CD4-positive, alpha-beta T cell (primary cell): ENCODE results near the gene CDH13. TPM values are rescaled to one million over a fixed set of nuclear protein-coding genes. Genes with fewer than 3 reads are reported as not detected.

Experiments
- ATAC-seq: fragments of 200-7000 bp; cut with Tn5 transposase; one replicate; pipeline ENCODE4 v1.10.0; 2022; ENCODE audit warnings: mild to moderate bottlenecking; ENCODE audit not compliant: poor library complexity
- CTCF ChIA-PET: fragments of 350-600 bp; sonication (Branson Sonifier 250); formaldehyde crosslinking; loops from one replicate; lab custom pipeline; 2021; ENCODE audit warnings: antibody characterized with exemption, inconsistent platforms; lab: Charles Lee
- POLR2A ChIA-PET: fragments of 350-600 bp; sonication (Branson Sonifier 250); formaldehyde crosslinking; loops from one replicate; lab custom pipeline; 2021; ENCODE audit warnings: antibody characterized with exemption, inconsistent platforms; lab: Charles Lee
- DNase-seq, 14 experiments: peaks; one replicate each; pipeline ENCODE4 v3.0.0-alpha.2; 2013 to 2020; ENCODE audit warnings: mixed read lengths in 2 of 14
- H3K27ac ChIP-seq, 2 donors: one replicate each; pipeline versions ENCODE4 v1.5.1 to v1.7.0; 2013; ENCODE audit warnings: low read length in 2 of 2, low read depth in 1 of 2, mild to moderate bottlenecking in 1 of 2
- H3K27me3 ChIP-seq, 2 experiments: 1 replicate in 1 of 2; 2 replicates in 1 of 2; pipeline versions ENCODE4 v1.6.1 to v1.7.0; 2013; ENCODE audit warnings: low read length in 2 of 2, control low read depth in 1 of 2, mild to moderate bottlenecking in 1 of 2, moderate library complexity in 1 of 2; ENCODE audit not compliant: insufficient read depth in 2 of 2, control insufficient read depth in 1 of 2
- H3K36me3 ChIP-seq: one replicate; pipeline ENCODE4 v1.6.1; 2013; ENCODE audit warnings: low read length, control low read depth; ENCODE audit not compliant: insufficient read depth
- H3K4me1 ChIP-seq: one replicate; pipeline ENCODE4 v1.6.1; 2013; ENCODE audit warnings: low read length, control low read depth; ENCODE audit not compliant: insufficient read depth
- H3K4me3 ChIP-seq: one replicate; pipeline ENCODE4 v1.5.1; 2013; ENCODE audit warnings: mild to moderate bottlenecking, low read length, moderate library complexity
- H3K9me3 ChIP-seq, 2 experiments: 1 replicate in 1 of 2; 2 replicates in 1 of 2; pipeline versions ENCODE4 v1.6.1 to v1.7.0; 2013; ENCODE audit warnings: low read length in 2 of 2, mild to moderate bottlenecking in 2 of 2, control low read depth in 1 of 2, moderate library complexity in 1 of 2; ENCODE audit not compliant: control insufficient read depth in 1 of 2, insufficient read depth in 1 of 2
- H3K27ac Mint-ChIP-seq: one replicate; pipeline ENCODE4 v1.8.0; 2020; ENCODE audit warnings: mixed read lengths
- H3K27me3 Mint-ChIP-seq: one replicate; pipeline ENCODE4 v1.8.0; 2021; ENCODE audit warnings: mixed read lengths
- H3K36me3 Mint-ChIP-seq: one replicate; pipeline ENCODE4 v1.8.0; 2021; ENCODE audit warnings: low read depth, mixed read lengths
- H3K4me1 Mint-ChIP-seq: one replicate; pipeline ENCODE4 v1.8.0; 2021; ENCODE audit warnings: low read depth, mixed read lengths
- H3K4me3 Mint-ChIP-seq: one replicate; pipeline ENCODE4 v1.8.0; 2020; ENCODE audit warnings: mild to moderate bottlenecking, mixed read lengths
- H3K9me3 Mint-ChIP-seq: one replicate; pipeline ENCODE4 v1.8.0; 2020; ENCODE audit warnings: mixed read lengths
- intact Hi-C, 2 experiments: fragments of 100-400 bp; cut with DNase I in 1 of 2; cut with micrococcal nuclease in 1 of 2; formaldehyde crosslinking; loops; one replicate each; pipeline versions ENCODE4 v1.15.1 to v1.9.0; 2023 to 2025; cut with DNase I, micrococcal nuclease
- total RNA-seq, 174 experiments: library from RNA in 2 of 174; stranded (reverse) in 2 of 174; gene quantifications; one replicate each; pipeline ENCODE4 v1.2.3 and lab custom pipeline; 2021 to 2026
- TF ChIP-seq, protein P1 (sequence below): fragments of 200-600 bp; IDR thresholded peaks from one replicate; pipeline ENCODE4 v1.8.0; 2022; ENCODE audit warnings: antibody characterized with exemption, mild to moderate bottlenecking

The CDH13 gene
- total RNA-seq, 2 experiments from 2014 or later: not detected

DNA sequence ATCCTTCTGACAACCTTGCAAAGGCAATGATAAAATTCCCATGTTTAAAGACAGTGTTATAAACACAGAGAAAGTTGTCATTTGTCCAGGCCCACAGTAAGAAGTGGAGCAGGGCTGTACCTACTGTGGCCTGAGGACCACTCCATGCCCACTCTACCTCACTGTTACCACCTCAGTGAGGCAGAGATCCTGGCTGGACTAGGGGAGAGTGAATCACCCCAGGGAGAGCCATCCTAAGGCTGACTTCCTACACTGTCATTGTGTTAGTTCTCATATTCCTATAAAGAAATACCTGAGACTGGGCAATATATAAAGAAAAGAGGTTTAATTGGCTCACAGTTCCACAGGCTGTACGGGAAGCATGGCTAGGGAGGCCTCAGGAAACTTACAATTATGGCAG is 952.3 kb downstream of the CDH13 start:
- peaks cover 0 to 4% of the 10 kb centered on the region in 2 experiments for H3K9me3 ChIP-seq
- no peak for DNase-seq
- TF ChIP-seq, protein P1, sequence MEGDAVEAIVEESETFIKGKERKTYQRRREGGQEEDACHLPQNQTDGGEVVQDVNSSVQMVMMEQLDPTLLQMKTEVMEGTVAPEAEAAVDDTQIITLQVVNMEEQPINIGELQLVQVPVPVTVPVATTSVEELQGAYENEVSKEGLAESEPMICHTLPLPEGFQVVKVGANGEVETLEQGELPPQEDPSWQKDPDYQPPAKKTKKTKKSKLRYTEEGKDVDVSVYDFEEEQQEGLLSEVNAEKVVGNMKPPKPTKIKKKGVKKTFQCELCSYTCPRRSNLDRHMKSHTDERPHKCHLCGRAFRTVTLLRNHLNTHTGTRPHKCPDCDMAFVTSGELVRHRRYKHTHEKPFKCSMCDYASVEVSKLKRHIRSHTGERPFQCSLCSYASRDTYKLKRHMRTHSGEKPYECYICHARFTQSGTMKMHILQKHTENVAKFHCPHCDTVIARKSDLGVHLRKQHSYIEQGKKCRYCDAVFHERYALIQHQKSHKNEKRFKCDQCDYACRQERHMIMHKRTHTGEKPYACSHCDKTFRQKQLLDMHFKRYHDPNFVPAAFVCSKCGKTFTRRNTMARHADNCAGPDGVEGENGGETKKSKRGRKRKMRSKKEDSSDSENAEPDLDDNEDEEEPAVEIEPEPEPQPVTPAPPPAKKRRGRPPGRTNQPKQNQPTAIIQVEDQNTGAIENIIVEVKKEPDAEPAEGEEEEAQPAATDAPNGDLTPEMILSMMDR: no peak
- peaks cover 0 to 3% of the 10 kb centered on the region in 2 experiments for H3K27me3 ChIP-seq
- ChIA-PET CTCF (no interaction called here), POLR2A (no interaction called here)
- no peaks in the 10 kb centered on the region for H3K4me1 ChIP-seq
- H3K36me3 ChIP-seq: no peaks in the 10 kb centered on the region
- H3K9me3 Mint-ChIP-seq: peaks cover 11% of the 10 kb centered on the region
- ATAC-seq: no peak
- no peak overlapping the region for H3K4me3 ChIP-seq
- H3K27ac ChIP-seq: no peak overlapping the region
- no peak overlapping the region for H3K27ac Mint-ChIP-seq
- H3K27me3 Mint-ChIP-seq: no peaks in the 10 kb centered on the region
- no peaks in the 10 kb centered on the region for H3K4me1 Mint-ChIP-seq
- H3K36me3 Mint-ChIP-seq: no peaks in the 10 kb centered on the region
- H3K4me3 Mint-ChIP-seq: no peak overlapping the region
- intact Hi-C loops: no loop called here

DNA sequence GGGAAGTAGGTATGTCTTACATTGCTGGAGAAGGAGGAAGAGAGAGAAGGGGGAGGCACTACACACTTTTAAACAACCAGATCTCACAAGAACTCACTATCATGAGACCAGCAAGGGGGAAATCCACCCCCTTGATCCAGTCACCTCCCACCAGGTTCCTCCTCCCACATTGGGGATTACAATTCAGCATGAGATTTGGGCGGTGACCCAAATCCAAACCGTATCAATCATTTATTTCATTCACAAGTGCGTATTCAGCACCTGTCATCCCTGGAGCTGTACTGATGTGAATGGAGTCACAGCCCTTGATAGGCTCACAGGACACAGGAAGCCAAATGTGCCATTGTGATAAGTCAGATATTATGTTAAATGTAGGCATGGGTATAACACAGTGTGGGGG is 952.7 kb downstream of the CDH13 start:
- DNase-seq (no peak), ATAC-seq (no peak)
- Histone ChIP-seq H3K36me3 (no peaks in the 10 kb centered on the region), H3K27me3 (peaks cover 0 to 3% of the 10 kb centered on the region in 2 experiments), H3K27ac (no peak overlapping the region), H3K9me3 (peaks cover 0 to 4% of the 10 kb centered on the region in 2 experiments), H3K4me1 (no peaks in the 10 kb centered on the region), H3K4me3 (no peak overlapping the region)
- no peak overlapping the region for H3K27ac Mint-ChIP-seq
- ChIA-PET CTCF (interaction anchor here (0.5 kb wide), 1 partner anchor 258 kb away, joined by 3 read pairs; no protein-coding TSS in a partner anchor), POLR2A (no interaction called here)
- H3K9me3 Mint-ChIP-seq: peaks cover 11% of the 10 kb centered on the region
- no peaks in the 10 kb centered on the region for H3K27me3 Mint-ChIP-seq
- intact Hi-C loops: no loop called here
- H3K36me3 Mint-ChIP-seq: no peaks in the 10 kb centered on the region
- H3K4me3 Mint-ChIP-seq: no peak overlapping the region
- TF ChIP-seq, protein P1: no peak
- H3K4me1 Mint-ChIP-seq: no peaks in the 10 kb centered on the region

DNA sequence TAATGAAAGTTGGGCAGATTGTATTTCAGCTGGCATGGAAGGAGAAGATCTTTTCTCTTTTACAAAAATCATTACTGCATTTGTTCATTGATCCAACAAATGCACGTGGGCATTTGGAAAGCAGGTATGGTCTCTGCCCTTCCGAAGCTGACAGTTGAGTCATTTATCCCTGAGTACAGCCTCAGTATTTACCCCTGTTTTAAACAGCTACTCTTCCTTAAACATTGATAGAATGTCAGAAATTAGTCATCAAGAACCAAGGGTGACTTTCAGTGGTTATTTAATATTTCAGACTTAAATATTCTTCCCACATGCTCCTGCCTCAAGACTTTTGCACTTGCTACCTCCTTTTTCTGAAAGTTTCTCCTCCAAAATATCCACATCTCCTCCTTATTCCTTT is 954.3 kb downstream of the CDH13 start:
- no peak overlapping the region for H3K27ac Mint-ChIP-seq
- Histone ChIP-seq H3K4me1 (no peaks in the 10 kb centered on the region), H3K9me3 (no peaks in the 10 kb centered on the region), H3K27me3 (peaks cover 0 to 3% of the 10 kb centered on the region in 2 experiments), H3K4me3 (no peak overlapping the region), H3K36me3 (no peaks in the 10 kb centered on the region), H3K27ac (no peak overlapping the region)
- H3K36me3 Mint-ChIP-seq: no peaks in the 10 kb centered on the region
- ATAC-seq (no peak), DNase-seq (no peak)
- POLR2A ChIA-PET: no interaction called here
- H3K4me3 Mint-ChIP-seq: no peak overlapping the region
- intact Hi-C loops: no loop called here
- H3K9me3 Mint-ChIP-seq: peaks cover 5% of the 10 kb centered on the region
- no peaks in the 10 kb centered on the region for H3K27me3 Mint-ChIP-seq
- no peaks in the 10 kb centered on the region for H3K4me1 Mint-ChIP-seq
- TF ChIP-seq, protein P1: no peak
- CTCF ChIA-PET: no interaction called here
